Cardiac ventricle fibroblast (primary cell): Measurements from ENCODE around the gene ZNF486. TPM values are rescaled to one million over a fixed set of nuclear protein-coding genes. Genes with fewer than 3 reads are reported as not detected.

ENCODE experiments used
- total RNA-seq: library from RNA; depleted of rRNA; stranded (reverse); fragments of >200 nt; gene quantifications from 2 replicates; pipeline ENCODE4 v1.2.3, GENCODE V29; 2015

ZNF486 gene
- total RNA-seq, result 3.7 and 5.9 TPM in 2 replicates

DNA sequence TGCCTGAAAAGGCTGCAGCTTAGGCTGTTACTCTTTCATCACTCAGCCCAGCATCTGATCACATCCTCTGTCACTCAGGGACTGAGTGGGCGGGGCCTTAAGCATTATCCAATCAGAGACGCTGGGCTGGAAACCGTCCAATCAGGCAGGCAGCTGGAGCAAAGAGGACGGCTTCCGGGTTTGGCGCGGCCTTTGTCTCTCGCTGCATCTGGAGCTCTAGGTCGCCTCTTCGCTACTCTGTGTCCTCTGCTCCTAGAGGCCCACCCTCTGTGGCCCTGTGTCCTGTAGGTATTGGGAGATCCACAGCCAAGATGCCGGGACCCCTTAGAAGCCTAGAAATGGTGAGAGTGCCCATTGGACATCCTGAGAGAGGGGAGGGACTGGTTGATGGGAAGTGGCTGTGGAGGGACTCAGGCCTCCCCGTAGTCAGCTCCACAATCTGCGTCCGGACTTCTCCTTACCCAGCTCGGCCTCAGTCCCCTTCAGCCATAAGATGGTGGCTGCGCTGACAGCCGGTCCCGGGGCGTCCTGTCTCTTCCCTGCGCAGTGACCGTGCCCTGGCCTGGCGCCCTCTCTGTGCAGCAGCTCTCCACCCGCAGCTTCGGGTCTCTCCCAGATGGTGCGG is at the start of gene ZNF486:
ZNF486 (plus strand) TSS at position 195 of the 625 bp plus-strand sequence; CDS start at position 312, 117 bp downstream.

Other genes starting within 250 kb of the ZNF486 start
- gene ZNF682, start 127.7 kb upstream of the ZNF486 start, total RNA-seq, result 4.4 and 7.4 TPM in 2 replicates
- gene ZNF90, start 89.2 kb upstream of the ZNF486 start, total RNA-seq, result 0.15 and 0.44 TPM in 2 replicates